GM12865 (cell line): ENCODE measurements around the gene STC2.

Experiments used
- DNase-seq: peaks from one replicate; pipeline ENCODE4 v3.0.0; 2010; ENCODE audit warnings: low read depth
- H3K4me3 ChIP-seq: 2 replicates; pipeline ENCODE4 v1.5.1; 2011; ENCODE audit warnings: mild to moderate bottlenecking, low read depth, low read length, control low read depth
- TF ChIP-seq, protein P1 (sequence below): IDR thresholded peaks from 2 replicates; pipeline ENCODE4 v1.5.1; 2011; ENCODE audit warnings: low read length, control low read depth, low read depth, inconsistent platforms; ENCODE audit not compliant: insufficient read depth; ENCODE audit errors: missing control alignments

STC2 gene

DNA sequence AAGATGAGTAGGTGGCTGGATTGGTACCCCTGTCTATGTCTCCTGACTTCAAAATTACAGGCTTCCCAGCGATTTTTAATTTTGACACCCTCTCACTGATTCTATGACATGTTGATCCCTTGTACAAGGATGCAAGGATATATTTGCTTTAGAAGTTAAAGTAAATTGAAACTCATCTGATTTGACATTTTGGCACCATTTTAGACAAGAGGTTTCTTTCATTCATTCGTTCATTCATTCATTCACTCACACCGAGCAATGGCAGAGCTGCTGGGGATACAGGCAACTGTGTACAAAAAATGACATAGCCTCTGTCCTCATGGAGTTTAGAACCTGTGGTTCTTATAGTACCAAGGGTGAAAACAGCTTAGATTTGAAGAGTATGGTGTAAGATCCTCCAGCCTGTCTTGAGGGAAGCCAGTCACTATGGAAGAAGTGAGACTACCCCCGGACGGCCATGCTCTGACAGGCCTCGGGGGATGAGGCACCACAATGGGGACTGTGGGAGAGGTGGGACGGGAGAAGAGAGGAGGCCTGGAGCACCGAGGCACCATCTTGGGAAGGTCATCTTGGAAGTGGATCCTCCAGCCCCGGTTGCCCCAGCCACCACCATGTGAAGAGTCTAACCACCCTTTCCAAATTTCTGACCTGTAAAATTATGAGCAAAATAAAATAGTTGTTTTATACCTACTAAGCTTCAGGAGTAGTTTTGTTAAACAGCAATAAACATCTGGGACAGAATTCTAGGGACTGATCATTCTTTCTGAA is 16.2 kb downstream of the STC2 start:
- DNase-seq, result no peak
- TF ChIP-seq, protein P1, sequence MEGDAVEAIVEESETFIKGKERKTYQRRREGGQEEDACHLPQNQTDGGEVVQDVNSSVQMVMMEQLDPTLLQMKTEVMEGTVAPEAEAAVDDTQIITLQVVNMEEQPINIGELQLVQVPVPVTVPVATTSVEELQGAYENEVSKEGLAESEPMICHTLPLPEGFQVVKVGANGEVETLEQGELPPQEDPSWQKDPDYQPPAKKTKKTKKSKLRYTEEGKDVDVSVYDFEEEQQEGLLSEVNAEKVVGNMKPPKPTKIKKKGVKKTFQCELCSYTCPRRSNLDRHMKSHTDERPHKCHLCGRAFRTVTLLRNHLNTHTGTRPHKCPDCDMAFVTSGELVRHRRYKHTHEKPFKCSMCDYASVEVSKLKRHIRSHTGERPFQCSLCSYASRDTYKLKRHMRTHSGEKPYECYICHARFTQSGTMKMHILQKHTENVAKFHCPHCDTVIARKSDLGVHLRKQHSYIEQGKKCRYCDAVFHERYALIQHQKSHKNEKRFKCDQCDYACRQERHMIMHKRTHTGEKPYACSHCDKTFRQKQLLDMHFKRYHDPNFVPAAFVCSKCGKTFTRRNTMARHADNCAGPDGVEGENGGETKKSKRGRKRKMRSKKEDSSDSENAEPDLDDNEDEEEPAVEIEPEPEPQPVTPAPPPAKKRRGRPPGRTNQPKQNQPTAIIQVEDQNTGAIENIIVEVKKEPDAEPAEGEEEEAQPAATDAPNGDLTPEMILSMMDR, result no peak
- no peak overlapping the region for H3K4me3 ChIP-seq

DNA sequence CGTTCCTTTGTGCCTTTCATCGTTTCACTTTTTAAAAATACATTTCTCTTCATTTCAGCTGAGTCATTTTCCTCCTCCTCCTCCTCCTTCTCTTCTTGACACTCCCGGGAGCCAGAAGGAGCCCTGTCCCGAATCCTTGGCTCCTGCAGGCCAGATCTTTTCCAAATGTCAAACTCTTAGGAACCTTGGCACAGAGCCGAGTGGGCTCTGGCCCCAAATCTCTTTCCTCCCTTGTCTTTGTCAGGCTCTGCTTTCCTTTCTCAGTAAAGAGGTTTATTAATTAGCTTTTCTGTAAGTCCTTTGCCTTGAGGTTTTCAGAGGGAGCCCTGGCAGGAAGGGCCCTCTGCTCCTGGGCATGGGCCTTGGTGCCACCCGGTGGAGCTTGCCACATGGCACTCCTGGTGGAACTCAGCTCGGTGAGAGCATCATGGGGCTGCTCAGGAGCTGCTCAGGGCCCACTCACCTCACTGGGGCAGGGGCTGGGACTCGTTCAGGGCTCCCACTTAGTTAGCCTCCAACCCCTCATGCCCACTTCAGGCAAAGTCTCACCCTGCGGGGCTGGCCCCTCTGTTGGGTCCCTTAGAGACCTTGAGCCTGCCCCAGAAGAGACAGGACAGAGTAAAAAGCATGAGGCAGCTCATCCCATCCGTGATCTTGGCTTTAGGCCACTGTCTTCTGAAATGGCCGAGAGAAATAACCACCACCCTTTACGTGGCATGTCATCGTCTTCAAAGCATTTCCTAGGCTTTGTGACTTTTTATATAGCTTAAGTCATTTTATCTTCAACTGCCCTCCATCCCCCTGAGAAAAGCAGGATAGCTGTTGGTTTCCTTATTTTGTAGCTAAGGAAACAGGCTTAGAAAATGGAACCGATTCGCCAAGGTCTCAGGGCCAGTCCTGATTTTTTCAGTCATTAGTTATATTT is 17.1 kb downstream of the STC2 start:
- TF ChIP-seq, protein P1, result no peak
- no peak for DNase-seq

DNA sequence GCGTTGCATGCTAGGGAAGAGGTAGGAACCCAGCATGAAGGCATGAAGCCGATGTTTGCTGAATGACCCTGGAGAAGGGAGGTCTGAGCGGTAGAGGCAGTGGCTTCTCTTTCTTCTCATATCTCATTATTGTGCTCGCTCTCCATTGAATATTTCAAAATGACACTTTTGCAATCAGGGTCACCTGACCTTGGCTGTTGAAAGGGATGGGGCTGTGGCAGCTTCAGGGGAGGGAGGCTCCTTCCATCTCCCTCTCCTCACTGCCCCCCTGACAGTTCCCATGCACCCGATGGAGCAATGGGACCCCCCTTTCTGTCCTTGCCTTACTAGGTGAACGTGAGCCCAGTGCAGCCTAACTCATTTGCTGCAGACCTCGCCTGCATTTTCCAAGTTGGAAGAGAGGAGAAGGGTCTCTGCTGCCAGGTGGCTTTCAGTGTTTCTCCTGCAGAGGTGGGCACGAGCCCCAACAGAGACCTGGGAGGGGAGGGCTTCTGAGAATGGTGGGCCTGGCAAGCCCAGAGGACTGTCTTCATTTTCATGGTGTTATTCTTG is 17.9 kb downstream of the STC2 start:
- TF ChIP-seq, protein P1, result no peak
- H3K4me3 ChIP-seq, result no peak overlapping the region
- no peak for DNase-seq

More for the DNA sequence above, 17.1 kb downstream of the STC2 start:
- no peak overlapping the region for H3K4me3 ChIP-seq

DNA sequence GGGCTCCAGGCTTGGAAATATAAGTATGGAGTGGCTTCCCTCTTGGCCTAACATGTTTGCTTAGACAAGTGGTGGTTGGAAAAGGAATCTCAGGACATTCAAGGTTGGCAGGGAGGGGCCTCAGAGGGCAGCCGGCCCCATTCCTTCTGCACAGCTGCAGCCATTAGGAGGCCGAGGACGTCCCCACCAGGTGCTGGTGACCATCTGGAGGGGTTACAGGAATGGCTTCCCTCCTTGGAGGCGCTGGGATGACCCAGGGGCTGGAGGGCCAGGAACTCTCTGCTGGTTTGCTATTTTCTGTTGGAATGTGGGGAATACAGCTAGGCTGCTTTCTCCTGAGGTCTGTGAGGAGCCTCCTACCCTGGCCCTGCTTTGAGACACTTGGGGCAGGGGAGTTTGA is 18.5 kb downstream of the STC2 start:
- no peak for DNase-seq
- TF ChIP-seq, protein P1, result no peak

DNA sequence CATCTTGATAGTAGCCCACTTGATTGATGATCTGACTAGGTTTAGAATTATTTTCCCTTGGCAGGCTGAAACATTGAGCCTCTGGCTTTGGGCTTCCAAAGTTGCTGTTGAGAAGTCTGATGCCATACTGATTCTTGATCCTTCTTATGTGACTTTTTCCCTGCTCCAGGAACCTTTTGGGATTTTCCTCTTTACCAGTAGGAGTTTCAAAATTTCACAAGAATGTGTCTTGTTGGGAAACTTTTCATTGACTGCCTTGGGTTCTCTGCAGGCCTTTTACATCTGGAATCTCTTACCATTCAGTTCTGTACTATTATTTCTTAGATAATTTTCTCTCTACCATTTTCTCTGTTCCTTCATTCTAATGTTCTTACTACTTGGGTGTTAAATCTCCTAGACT is 20.0 kb downstream of the STC2 start:
- H3K4me3 ChIP-seq, result no peak overlapping the region
- DNase-seq, result no peak
- TF ChIP-seq, protein P1, result no peak

More for the DNA sequence above, 18.5 kb downstream of the STC2 start:
- no peak overlapping the region for H3K4me3 ChIP-seq

DNA sequence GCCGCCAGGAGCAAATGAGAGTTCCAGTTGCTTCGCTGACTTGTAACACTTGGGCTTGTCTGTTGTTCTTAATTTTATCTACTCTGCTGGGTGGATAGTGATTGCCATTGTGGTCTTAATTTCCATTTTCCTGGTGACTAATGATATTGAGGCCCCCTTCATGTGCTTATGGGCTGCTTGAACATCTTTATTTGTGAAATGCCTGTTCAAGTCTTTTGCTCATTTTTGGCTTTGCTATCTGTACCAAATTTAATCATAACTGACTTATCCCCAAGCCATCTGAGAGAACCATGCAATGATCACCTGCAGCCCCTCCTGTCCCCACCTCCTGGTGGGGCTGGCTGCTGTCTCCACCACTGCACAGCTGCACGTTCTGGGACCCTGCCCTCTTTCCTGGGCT is 20.5 kb downstream of the STC2 start:
- TF ChIP-seq, protein P1, result no peak

More for the DNA sequence above, 20.5 kb downstream of the STC2 start:
- no peak overlapping the region for H3K4me3 ChIP-seq
- no peak for DNase-seq
